ENCODE measurements around the gene RAD18.
A peak's percentile ranks its signal among the peaks of the same experiment; 100 is the strongest.

The RAD18 gene

DNA sequence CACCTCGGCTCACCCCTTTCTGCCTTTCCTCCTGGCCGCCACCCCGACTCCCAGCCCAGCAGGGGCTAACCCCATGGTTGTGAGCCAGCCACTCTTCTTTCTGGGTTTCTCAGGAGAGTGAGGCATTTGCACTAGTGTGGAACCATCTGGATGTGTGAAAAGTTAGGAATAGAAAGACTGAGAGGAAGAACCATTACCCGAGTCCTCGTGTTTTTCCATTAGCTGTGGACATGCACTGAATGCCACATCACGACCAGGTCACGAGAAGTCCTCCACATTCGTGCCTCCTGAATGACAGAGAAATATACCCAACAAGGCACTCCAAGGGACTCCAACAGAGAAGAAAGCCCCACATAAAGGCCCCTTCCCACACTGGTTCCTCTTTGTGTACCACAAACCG lies 18.0 kb upstream of the RAD18 start:
- Mint-ChIP-seq H3K36me3 (ENCODE audit: low read depth) (no peaks in the 10 kb centered on the region), H3K4me1 (ENCODE audit: low read depth) (peaks cover 28% of the 10 kb centered on the region), H3K27me3 (peaks cover 9% of the 10 kb centered on the region), H3K4me3 (no peak overlapping the region), H3K9me3 (peaks cover 8% of the 10 kb centered on the region), H3K27ac (peak overlapping the region; percentile 11)
- intact Hi-C loops (cut with micrococcal nuclease) = no loop called here

DNA sequence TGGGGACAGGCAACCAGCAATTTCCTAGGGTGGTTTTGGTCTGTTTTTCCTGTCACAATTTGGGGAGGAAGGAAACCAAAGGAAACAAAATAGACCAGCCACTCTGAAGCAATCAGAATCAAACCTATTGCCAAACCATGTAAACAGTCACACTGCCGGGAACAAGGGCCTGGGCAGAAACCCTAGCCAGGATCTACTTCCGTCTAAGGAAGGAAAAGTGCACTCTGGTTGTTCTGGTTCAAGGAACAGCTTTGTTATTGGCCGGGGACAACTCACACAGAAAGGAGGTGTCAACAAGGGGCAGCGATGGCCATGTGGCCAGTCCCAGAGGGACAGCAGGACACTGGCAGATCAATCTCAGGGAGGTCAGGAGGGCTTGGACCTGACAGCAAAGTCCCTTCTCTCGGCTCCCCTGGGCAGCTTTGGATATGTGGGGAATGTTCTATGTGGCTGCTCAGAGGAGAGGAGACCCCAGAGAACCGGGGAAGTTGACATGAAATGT lies 17.5 kb upstream of the RAD18 start:
- peaks cover 8% of the 10 kb centered on the region for H3K9me3 Mint-ChIP-seq
- no peak overlapping the region for H3K4me3 Mint-ChIP-seq
- intact Hi-C loops (cut with micrococcal nuclease) = no loop called here
- peaks cover 9% of the 10 kb centered on the region for H3K27me3 Mint-ChIP-seq
- no peaks in the 10 kb centered on the region for H3K36me3 Mint-ChIP-seq (ENCODE audit: low read depth)
- peaks cover 28% of the 10 kb centered on the region for H3K4me1 Mint-ChIP-seq (ENCODE audit: low read depth)
- peak overlapping the region; percentile 11 for H3K27ac Mint-ChIP-seq

- Mint-ChIP-seq H3K36me3 (ENCODE audit: low read depth) (no peaks in the 10 kb centered on the region), H3K9me3 (peaks cover 8% of the 10 kb centered on the region), H3K27ac (no peak overlapping the region), H3K4me1 (ENCODE audit: low read depth) (peaks cover 28% of the 10 kb centered on the region), H3K4me3 (no peak overlapping the region), H3K27me3 (peaks cover 9% of the 10 kb centered on the region)
- intact Hi-C loops (cut with micrococcal nuclease) = no loop called here
Observed at GRCh38 chr3:8979262-8979661, 16.0 kb upstream of the RAD18 start.

DNA sequence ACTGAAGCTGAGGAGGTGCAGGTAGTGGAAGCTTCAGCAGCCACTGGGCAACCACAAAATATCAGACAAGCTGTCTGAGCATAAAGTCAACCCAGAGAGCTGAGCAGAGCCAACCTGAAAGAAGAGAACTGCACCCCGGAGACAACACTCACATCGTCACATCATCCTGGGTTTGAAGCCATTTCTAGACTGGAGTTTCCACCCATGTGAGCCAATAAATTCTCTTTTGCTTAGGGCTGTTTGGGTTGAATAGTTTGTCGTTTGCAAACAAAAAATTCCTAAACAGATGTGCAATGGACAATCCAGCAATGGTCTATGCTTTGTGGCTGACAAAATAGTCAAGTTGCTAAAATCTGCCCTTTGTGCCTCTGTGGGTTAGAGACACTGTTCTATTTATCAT lies 15.3 kb upstream of the RAD18 start:
- Mint-ChIP-seq H3K27me3 (peaks cover 9% of the 10 kb centered on the region), H3K27ac (no peak overlapping the region), H3K4me1 (ENCODE audit: low read depth) (peaks cover 28% of the 10 kb centered on the region), H3K4me3 (no peak overlapping the region), H3K36me3 (ENCODE audit: low read depth) (no peaks in the 10 kb centered on the region), H3K9me3 (peaks cover 8% of the 10 kb centered on the region)
- intact Hi-C loops (cut with micrococcal nuclease) = no loop called here

- peaks cover 8% of the 10 kb centered on the region for H3K9me3 Mint-ChIP-seq
- H3K27me3 Mint-ChIP-seq = peaks cover 8% of the 10 kb centered on the region
- H3K4me3 Mint-ChIP-seq = no peak overlapping the region
- intact Hi-C loops (cut with micrococcal nuclease) = no loop called here
- no peak overlapping the region for H3K27ac Mint-ChIP-seq
- H3K36me3 Mint-ChIP-seq (ENCODE audit: low read depth) = no peaks in the 10 kb centered on the region
- H3K4me1 Mint-ChIP-seq (ENCODE audit: low read depth) = peaks cover 10% of the 10 kb centered on the region
Observed at GRCh38 chr3:8976540-8977182, 13.4 kb upstream of the RAD18 start.

DNA sequence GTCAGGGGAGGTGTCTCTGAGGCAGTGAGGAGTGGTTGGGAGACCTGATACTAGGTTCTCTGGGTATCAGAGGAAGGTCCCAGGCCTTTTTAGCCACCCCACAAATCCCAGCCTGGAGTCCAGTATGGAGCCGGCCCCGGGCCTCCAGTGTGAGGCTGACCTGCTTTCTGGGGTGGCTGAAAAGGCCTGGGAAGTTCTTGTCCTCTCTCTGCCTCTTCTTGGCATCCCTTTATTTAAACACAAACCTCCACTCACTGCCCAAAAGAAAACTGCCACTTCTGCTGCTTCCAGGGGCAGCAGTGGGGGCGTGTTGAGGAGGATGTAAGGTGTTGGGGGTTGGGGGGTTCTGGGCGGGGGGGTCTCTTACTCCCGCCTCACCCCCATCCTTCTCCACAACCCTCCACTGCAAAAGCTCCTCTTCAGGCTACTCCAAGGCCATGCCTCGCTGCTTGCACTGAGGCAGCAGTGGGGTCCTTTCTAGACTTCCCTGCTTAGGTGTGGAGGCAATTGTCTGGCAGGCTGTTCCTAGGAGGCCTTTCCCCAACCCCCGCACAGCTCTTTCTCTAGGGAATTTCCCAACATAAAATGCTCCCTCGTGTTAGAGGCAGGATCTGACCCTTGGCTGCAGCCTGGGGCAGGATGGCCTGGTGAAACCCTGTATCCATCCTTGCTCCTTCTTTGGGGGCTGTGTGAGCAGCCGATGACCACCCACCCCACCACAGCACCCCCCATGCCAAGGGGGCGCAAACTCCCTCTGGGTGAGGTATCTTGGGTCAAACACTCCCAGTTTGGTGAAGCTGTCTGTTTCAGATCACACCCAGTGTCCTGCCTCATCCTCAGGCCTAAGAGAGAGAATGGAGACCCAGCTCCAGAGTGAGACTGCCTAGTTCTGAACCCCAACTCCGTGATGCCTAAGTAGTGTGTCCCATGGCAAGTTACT lies 12.1 kb upstream of the RAD18 start:
- H3K27me3 Mint-ChIP-seq = peaks cover 4% of the 10 kb centered on the region

GRCh38 chr3:8974458-8974857 lies 11.2 kb upstream of the RAD18 start:
- peaks cover 5% of the 10 kb centered on the region for H3K9me3 Mint-ChIP-seq
- intact Hi-C loops (cut with micrococcal nuclease) = no loop called here
- no peak overlapping the region for H3K27ac Mint-ChIP-seq
- H3K36me3 Mint-ChIP-seq (ENCODE audit: low read depth) = no peaks in the 10 kb centered on the region
- no peaks in the 10 kb centered on the region for H3K4me1 Mint-ChIP-seq (ENCODE audit: low read depth)
- no peak overlapping the region for H3K4me3 Mint-ChIP-seq
- H3K27me3 Mint-ChIP-seq = peaks cover 4% of the 10 kb centered on the region

More for the DNA sequence above, 12.1 kb upstream of the RAD18 start:
- intact Hi-C loops (cut with micrococcal nuclease) = no loop called here
- Mint-ChIP-seq H3K27ac (no peak overlapping the region), H3K4me3 (no peak overlapping the region), H3K4me1 (ENCODE audit: low read depth) (no peaks in the 10 kb centered on the region), H3K36me3 (ENCODE audit: low read depth) (no peaks in the 10 kb centered on the region), H3K9me3 (peaks cover 8% of the 10 kb centered on the region)

GRCh38 chr3:8972639-8973038 lies 9.4 kb upstream of the RAD18 start:
- peaks cover 6% of the 10 kb centered on the region for H3K27me3 Mint-ChIP-seq
- H3K4me3 Mint-ChIP-seq = no peak overlapping the region

GRCh38 chr3:8970971-8971589 lies 7.8 kb upstream of the RAD18 start:
- H3K9me3 Mint-ChIP-seq = no peaks in the 10 kb centered on the region
- peaks cover 6% of the 10 kb centered on the region for H3K27me3 Mint-ChIP-seq
- H3K4me1 Mint-ChIP-seq (ENCODE audit: low read depth) = no peaks in the 10 kb centered on the region
- H3K4me3 Mint-ChIP-seq = no peak overlapping the region
- H3K27ac Mint-ChIP-seq = no peak overlapping the region
- intact Hi-C loops (cut with micrococcal nuclease) = loop anchor here (1.0 kb wide), 2 partner anchors 96 to 331 kb away; no protein-coding TSS in a partner anchor
- H3K36me3 Mint-ChIP-seq (ENCODE audit: low read depth) = no peaks in the 10 kb centered on the region

More at GRCh38 chr3:8972639-8973038, 9.4 kb upstream of the RAD18 start:
- Mint-ChIP-seq H3K36me3 (ENCODE audit: low read depth) (no peaks in the 10 kb centered on the region), H3K9me3 (no peaks in the 10 kb centered on the region), H3K27ac (no peak overlapping the region), H3K4me1 (ENCODE audit: low read depth) (no peaks in the 10 kb centered on the region)
- intact Hi-C loops (cut with micrococcal nuclease) = no loop called here

DNA sequence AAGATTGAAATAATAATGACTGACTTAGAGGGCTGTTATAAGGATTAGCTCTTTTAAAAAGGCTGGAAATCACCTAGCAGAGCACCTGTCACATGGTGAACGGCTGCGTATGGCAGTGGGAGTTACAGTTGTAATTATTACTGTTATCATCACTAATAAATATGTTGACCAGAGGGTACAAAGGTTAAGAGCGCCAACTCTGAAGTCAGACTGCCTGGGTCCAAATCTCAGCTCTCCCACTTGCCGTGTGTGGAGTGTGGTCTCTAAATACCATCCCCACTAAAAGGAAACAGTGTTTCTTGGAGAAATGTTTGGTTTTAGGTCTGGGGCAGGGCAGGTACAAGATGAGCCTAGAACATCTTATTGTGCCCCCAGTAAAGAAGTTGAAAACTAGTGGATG lies 6.0 kb upstream of the RAD18 start:
- no peak overlapping the region for H3K4me3 Mint-ChIP-seq
- H3K36me3 Mint-ChIP-seq (ENCODE audit: low read depth) = no peaks in the 10 kb centered on the region
- H3K27ac Mint-ChIP-seq = no peak overlapping the region
- intact Hi-C loops (cut with micrococcal nuclease) = no loop called here
- H3K9me3 Mint-ChIP-seq = no peaks in the 10 kb centered on the region
- peaks cover 5% of the 10 kb centered on the region for H3K4me1 Mint-ChIP-seq (ENCODE audit: low read depth)
- peaks cover 6% of the 10 kb centered on the region for H3K27me3 Mint-ChIP-seq

DNA sequence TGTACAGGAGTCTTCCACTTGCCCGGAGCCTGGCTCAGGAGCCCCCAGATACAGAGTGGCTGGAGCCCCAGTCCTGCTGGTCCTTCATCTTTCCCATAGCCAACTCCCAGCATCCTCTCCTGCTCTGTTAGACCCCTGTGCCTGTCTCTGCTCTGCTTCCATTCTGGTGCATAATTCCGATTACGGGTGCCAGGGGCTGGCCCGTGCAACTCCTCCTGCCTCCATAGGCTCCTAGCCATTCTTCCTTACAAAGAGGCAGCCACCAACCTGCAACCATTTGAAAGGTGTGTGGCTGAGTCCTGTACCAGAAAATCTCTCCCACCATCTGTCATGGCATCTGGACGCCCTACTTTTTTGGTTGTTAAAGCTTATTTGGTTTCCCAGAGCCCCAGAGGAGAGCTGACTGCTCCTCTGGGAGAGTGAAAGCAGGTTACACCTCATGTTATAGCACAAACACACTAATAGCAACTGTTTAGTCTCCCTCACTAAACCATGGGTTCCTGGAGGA lies 5.2 kb upstream of the RAD18 start:
- H3K4me1 Mint-ChIP-seq (ENCODE audit: low read depth) = peaks cover 9% of the 10 kb centered on the region
- intact Hi-C loops (cut with micrococcal nuclease) = no loop called here

DNA sequence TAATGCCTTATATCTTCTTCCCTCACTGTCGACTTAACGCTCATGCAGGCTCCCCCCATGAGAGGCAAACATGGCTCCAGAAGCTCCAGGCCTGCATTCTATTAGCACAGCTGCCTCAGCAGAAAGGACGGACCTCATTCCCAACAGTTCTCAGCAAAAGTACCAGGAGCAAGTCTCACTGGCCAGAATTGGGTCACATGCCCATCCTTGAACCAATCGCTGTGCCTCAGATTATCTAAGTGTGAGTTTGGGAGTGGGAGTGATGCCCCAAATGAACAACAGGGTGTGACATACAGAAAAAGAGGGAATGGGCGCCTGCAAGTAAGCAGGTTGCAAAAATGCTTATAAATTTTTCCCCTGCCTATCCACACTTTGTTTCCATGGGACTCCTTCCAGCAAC lies 4.3 kb upstream of the RAD18 start:
- H3K9me3 Mint-ChIP-seq = no peaks in the 10 kb centered on the region
- no peak overlapping the region for H3K4me3 Mint-ChIP-seq
- peaks cover 6% of the 10 kb centered on the region for H3K27me3 Mint-ChIP-seq
- peaks cover 12% of the 10 kb centered on the region for H3K4me1 Mint-ChIP-seq (ENCODE audit: low read depth)
- intact Hi-C loops (cut with micrococcal nuclease) = no loop called here
- peaks cover 5% of the 10 kb centered on the region for H3K36me3 Mint-ChIP-seq (ENCODE audit: low read depth)
- no peak overlapping the region for H3K27ac Mint-ChIP-seq

More for the DNA sequence above, 5.2 kb upstream of the RAD18 start:
- H3K36me3 Mint-ChIP-seq (ENCODE audit: low read depth) = peaks cover under 1% of the 10 kb centered on the region
- no peaks in the 10 kb centered on the region for H3K9me3 Mint-ChIP-seq
- H3K4me3 Mint-ChIP-seq = no peak overlapping the region
- H3K27me3 Mint-ChIP-seq = peaks cover 6% of the 10 kb centered on the region
- H3K27ac Mint-ChIP-seq = no peak overlapping the region

DNA sequence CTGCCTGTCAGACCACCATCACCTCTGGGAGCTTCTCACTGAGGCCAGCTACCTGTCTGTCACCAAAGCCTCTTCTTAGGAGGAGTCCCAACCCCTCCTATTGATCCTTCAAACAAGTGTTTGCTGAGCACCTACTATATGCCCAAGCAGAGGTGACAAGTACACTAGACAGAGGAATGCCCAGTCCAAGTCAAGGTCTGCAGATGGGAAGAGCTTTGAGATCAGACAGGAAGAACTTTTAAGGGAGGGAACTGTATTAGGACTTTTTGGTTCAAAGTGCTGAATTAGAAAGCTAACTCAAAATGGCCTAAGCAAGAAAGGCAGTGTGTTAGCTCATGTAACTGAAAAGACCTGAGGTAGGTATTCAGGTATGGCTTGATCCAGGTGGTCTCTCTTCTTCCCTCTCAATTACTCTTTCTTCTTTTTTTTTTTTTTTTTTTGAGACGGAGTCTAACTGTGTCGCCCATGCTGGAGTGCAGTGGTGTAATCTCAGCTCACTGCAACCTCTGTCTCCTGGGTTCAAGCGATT lies 3.6 kb upstream of the RAD18 start:
- H3K4me3 Mint-ChIP-seq = no peak overlapping the region
- intact Hi-C loops (cut with micrococcal nuclease) = no loop called here
- H3K9me3 Mint-ChIP-seq = no peaks in the 10 kb centered on the region
- peaks cover 17% of the 10 kb centered on the region for H3K4me1 Mint-ChIP-seq (ENCODE audit: low read depth)
- H3K36me3 Mint-ChIP-seq (ENCODE audit: low read depth) = peaks cover 5% of the 10 kb centered on the region
- H3K27me3 Mint-ChIP-seq = peaks cover 6% of the 10 kb centered on the region
- no peak overlapping the region for H3K27ac Mint-ChIP-seq

All from dendritic cell treated with granulocyte-macrophage colony-stimulating factor and Interleukin-4, amounts not matched to agents 40 ng/mL and 50 ng/mL, for 4 days (primary cell).